HCT116 (cell line): Measurements from ENCODE around the gene NEURL1B. TPM values are rescaled to one million over a fixed set of nuclear protein-coding genes. Genes with fewer than 3 reads are reported as not detected.

Experiments used
- ATAC-seq: fragments of 200-7000 bp; cut with Tn5 transposase; 2 replicates; pipeline ENCODE4 v1.9.1; 2020; ENCODE audit warnings: mild to moderate bottlenecking, moderate library complexity
- BruUV-seq: library from RNA; stranded (reverse); fragments of 400-500 nt; replicated peaks from 2 replicates; lab custom pipeline; 2021; lab: Mats Ljungman, UMichigan
- CTCF ChIA-PET: fragments of 300-600 bp; sonication (Branson Sonifier 250); formaldehyde crosslinking; loops from one replicate; lab custom pipeline; 2021; ENCODE audit warnings: antibody characterized with exemption; lab: Charles Lee
- POLR2A ChIA-PET: fragments of 300-600, 350-600 bp; sonication (Branson Sonifier 250); formaldehyde crosslinking; loops from one replicate; lab custom pipeline; 2021; ENCODE audit warnings: antibody characterized with exemption; lab: Charles Lee
- RAD21 ChIA-PET, 2 experiments: fragments of 300-600 bp; sonication (Branson Sonifier 250); formaldehyde crosslinking; loops; one replicate each; lab custom pipeline; 2023; ENCODE audit warnings: low total read pairs in 2 of 2; ENCODE audit not compliant: uncharacterized antibody in 2 of 2, unreplicated experiment in 2 of 2, low non-redundant PET in 1 of 2; lab: Charles Lee
- DNase-seq: peaks from one replicate; pipeline ENCODE4 v3.0.0-alpha.2; 2010; ENCODE audit warnings: low read depth, low spot score
- H2AFZ ChIP-seq: fragments of 200-600 bp; shearing (Covaris generic), sonication (generic); 2 replicates; pipeline ENCODE4 v1.6.1; 2017; ENCODE audit warnings: low read depth, mixed run types, mixed read lengths, antibody characterized with exemption, low read length; ENCODE audit not compliant: poor library complexity, severe bottlenecking
- H3K27ac ChIP-seq: 2 replicates; pipeline ENCODE4 v1.5.1; 2012; ENCODE audit warnings: low read depth, low read length
- H3K27me3 ChIP-seq: fragments of 200-600 bp; sonication (generic); 2 replicates; pipeline ENCODE4 v1.6.1; 2016; ENCODE audit warnings: mixed run types, low read length, mixed read lengths; ENCODE audit not compliant: insufficient read depth
- H3K36me3 ChIP-seq, 2 experiments: fragments of 200-500 bp in 1 of 2; fragments of 200-600 bp in 1 of 2; sonication (Bioruptor generic) in 1 of 2; sonication (generic) in 1 of 2; 2 replicates each; pipeline versions ENCODE4 v1.5.1 to v1.6.1; 2014 to 2016; ENCODE audit warnings: low read length in 2 of 2, inconsistent platforms in 1 of 2, mixed read lengths in 1 of 2, mixed run types in 1 of 2; ENCODE audit not compliant: insufficient read depth in 2 of 2, control insufficient read depth in 1 of 2
- H3K4me1 ChIP-seq, 2 experiments: fragments of 200-600 bp in 1 of 2; sonication (generic) in 1 of 2; 2 replicates each; pipeline versions ENCODE4 v1.5.1 to v1.6.1; 2012 to 2017; ENCODE audit warnings: low read length in 2 of 2, inconsistent platforms in 1 of 2, mild to moderate bottlenecking in 1 of 2, mixed read lengths in 1 of 2, mixed run types in 1 of 2, moderate library complexity in 1 of 2; ENCODE audit not compliant: insufficient read depth in 2 of 2, control insufficient read depth in 1 of 2
- H3K4me2 ChIP-seq: fragments of 200-600 bp; sonication (generic); 2 replicates; pipeline ENCODE4 v1.6.1; 2017; ENCODE audit warnings: mixed run types, low read length, mixed read lengths
- H3K4me3 ChIP-seq, 2 experiments: fragments of 200-600 bp in 1 of 2; sonication (generic) in 1 of 2; replicated peaks in 1 of 2; 2 replicates each; pipeline ENCODE4 v1.5.1; 2011 to 2016; ENCODE audit warnings: low read length in 2 of 2, control low read depth in 1 of 2, low read depth in 1 of 2, mild to moderate bottlenecking in 1 of 2, mixed read lengths in 1 of 2, mixed run types in 1 of 2
- H3K79me2 ChIP-seq: fragments of 200-600 bp; sonication (generic); 2 replicates; pipeline ENCODE4 v1.6.1; 2017; ENCODE audit warnings: mild to moderate bottlenecking, mixed run types, low read length, moderate library complexity, mixed read lengths; ENCODE audit not compliant: insufficient read depth
- H3K9ac ChIP-seq: fragments of 200-600 bp; sonication (generic); 2 replicates; pipeline ENCODE4 v1.6.1; 2016; ENCODE audit warnings: low read length, mixed read lengths
- H3K9me2 ChIP-seq: fragments of 200-600 bp; sonication (generic), shearing (Covaris generic); 2 replicates; pipeline ENCODE4 v1.6.1; 2017; ENCODE audit warnings: mixed run types, mild to moderate bottlenecking, moderate library complexity; ENCODE audit not compliant: insufficient read depth
- H3K9me3 ChIP-seq, 2 experiments: fragments of 200-500 bp in 1 of 2; fragments of 200-600 bp in 1 of 2; sonication (Bioruptor generic) in 1 of 2; sonication (generic) in 1 of 2; 2 replicates each; pipeline ENCODE4 v1.6.1; 2014 to 2017; ENCODE audit warnings: low read length in 2 of 2, mixed read lengths in 2 of 2, inconsistent platforms in 1 of 2, low read depth in 1 of 2, mild to moderate bottlenecking in 1 of 2, mixed run types in 1 of 2, moderate library complexity in 1 of 2; ENCODE audit not compliant: control insufficient read depth in 1 of 2, insufficient read depth in 1 of 2
- H4K20me1 ChIP-seq: fragments of 200-600 bp; sonication (generic), shearing (Covaris generic); 2 replicates; pipeline ENCODE4 v1.6.1; 2017; ENCODE audit warnings: mixed run types, mild to moderate bottlenecking, moderate library complexity; ENCODE audit not compliant: insufficient read depth
- CEBPB ChIP-seq: IDR thresholded peaks from 2 replicates; pipeline ENCODE4 v1.6.1; 2012; ENCODE audit warnings: low read depth
- ELF1 ChIP-seq: IDR thresholded peaks from 2 replicates; pipeline ENCODE4 v1.6.1; 2012; ENCODE audit warnings: low read depth, borderline replicate concordance
- EZH2 ChIP-seq: fragments of 200-600 bp; sonication (generic); IDR thresholded peaks from 2 replicates; pipeline ENCODE4 v1.6.1; 2017; ENCODE audit warnings: antibody characterized with exemption, mixed run types
- EZH2phosphoT487 ChIP-seq: fragments of 200-600 bp; IDR thresholded peaks from 2 replicates; pipeline ENCODE4 v1.6.1; 2018; ENCODE audit warnings: antibody characterized with exemption, borderline replicate concordance
- FOSL1 ChIP-seq: IDR thresholded peaks from 2 replicates; pipeline ENCODE4 v1.6.1; 2012; ENCODE audit warnings: low read depth
- JUND ChIP-seq: IDR thresholded peaks from 2 replicates; pipeline ENCODE4 v1.6.1; 2012
- MAX ChIP-seq: IDR thresholded peaks from 2 replicates; pipeline ENCODE4 v1.6.1; 2012
- POLR2A ChIP-seq: IDR thresholded peaks from 2 replicates; pipeline ENCODE4 v1.7.0; 2011; ENCODE audit warnings: borderline replicate concordance; ENCODE audit not compliant: insufficient read depth, insufficient read length; ENCODE audit errors: extremely low read depth
- POLR2AphosphoS5 ChIP-seq: IDR thresholded peaks from 2 replicates; pipeline ENCODE4 v1.6.1; 2011; ENCODE audit warnings: mild to moderate bottlenecking, low read depth, low read length, moderate library complexity
- RAD21 ChIP-seq: IDR thresholded peaks from 2 replicates; pipeline ENCODE4 v1.6.1; 2012; ENCODE audit warnings: low read depth, mild to moderate bottlenecking
- SIN3A ChIP-seq: IDR thresholded peaks from 2 replicates; pipeline ENCODE4 v1.6.1; 2012; ENCODE audit warnings: low read depth
- SP1 ChIP-seq: IDR thresholded peaks from 2 replicates; pipeline ENCODE4 v1.6.1; 2012; ENCODE audit warnings: low read depth
- SRF ChIP-seq: IDR thresholded peaks from 2 replicates; pipeline ENCODE4 v1.6.1; 2012; ENCODE audit warnings: low read depth
- TCF7L2 ChIP-seq: IDR thresholded peaks from 2 replicates; pipeline ENCODE4 v1.7.0; 2011; ENCODE audit warnings: borderline replicate concordance, inconsistent platforms; ENCODE audit not compliant: insufficient read depth, insufficient read length; ENCODE audit errors: extremely low read depth
- YY1 ChIP-seq: IDR thresholded peaks from 2 replicates; pipeline ENCODE4 v1.6.1; 2011; ENCODE audit warnings: low read length, low read depth, moderate library complexity, mild to moderate bottlenecking; ENCODE audit not compliant: insufficient replicate concordance; ENCODE audit errors: extremely low read depth
- ZFX ChIP-seq: fragments of 450-650 bp; IDR thresholded peaks from 2 replicates; pipeline ENCODE4 v1.6.1; 2017
- ZNF274 ChIP-seq: fragments of 200-500 bp; sonication (Bioruptor generic); IDR thresholded peaks from 2 replicates; pipeline ENCODE4 v1.6.1; 2014; ENCODE audit warnings: mild to moderate bottlenecking, low read depth, low read length, inconsistent platforms
- intact Hi-C: fragments of 100-400 bp; cut with micrococcal nuclease; formaldehyde crosslinking; loops from 2 replicates; pipeline ENCODE4 v1.10.0; 2022
- total RNA-seq: library from RNA; stranded (reverse); gene quantifications from one replicate; pipeline ENCODE4 v1.2.1, GENCODE V29; 2021; ENCODE audit not compliant: unreplicated experiment
- TF ChIP-seq, protein P1 (sequence below): IDR thresholded peaks from 2 replicates; pipeline ENCODE4 v1.6.1; 2011; ENCODE audit warnings: mild to moderate bottlenecking, low read length, moderate library complexity; ENCODE audit not compliant: insufficient replicate concordance; ENCODE audit errors: extremely low read depth
- TF ChIP-seq, protein P2 (sequence below): IDR thresholded peaks from 2 replicates; pipeline ENCODE4 v1.6.1; 2012; ENCODE audit warnings: low read depth
- TF ChIP-seq, protein P3 (sequence below), 3 experiments: fragments of 200-600 bp in 1 of 3; sonication (generic) in 1 of 3; IDR thresholded peaks in 2 of 3; conservative IDR thresholded peaks in 1 of 3; 2 replicates each; pipeline ENCODE4 v1.5.1; 2012 to 2017; ENCODE audit warnings: low read depth in 2 of 3, low read length in 2 of 3, antibody characterized with exemption in 1 of 3, borderline replicate concordance in 1 of 3, control low read depth in 1 of 3, mild to moderate bottlenecking in 1 of 3, mixed read lengths in 1 of 3, mixed run types in 1 of 3, moderate library complexity in 1 of 3; ENCODE audit not compliant: insufficient read depth in 1 of 3

The NEURL1B gene
- total RNA-seq, 1 experiment from 2014 or later: 5.8 TPM

GRCh38 chr5:172694541-172694940, 53.5 kb downstream of the NEURL1B start:
- no peaks in the 10 kb centered on the region for H3K9me3 ChIP-seq
- ChIA-PET RAD21 (no interaction called here), POLR2A (no interaction called here), CTCF (interaction anchor here (0.8 kb wide), 1 partner anchor 13 kb away, joined by 3 read pairs; no protein-coding TSS in a partner anchor)
- H3K9me2 ChIP-seq: no peaks in the 10 kb centered on the region
- ATAC-seq: no peak
- no peaks in the 10 kb centered on the region for H3K27me3 ChIP-seq
- DNase-seq: no peak
- H3K27ac ChIP-seq: no peak overlapping the region
- TF ChIP-seq YY1: no peak
- TF ChIP-seq, protein P1, sequence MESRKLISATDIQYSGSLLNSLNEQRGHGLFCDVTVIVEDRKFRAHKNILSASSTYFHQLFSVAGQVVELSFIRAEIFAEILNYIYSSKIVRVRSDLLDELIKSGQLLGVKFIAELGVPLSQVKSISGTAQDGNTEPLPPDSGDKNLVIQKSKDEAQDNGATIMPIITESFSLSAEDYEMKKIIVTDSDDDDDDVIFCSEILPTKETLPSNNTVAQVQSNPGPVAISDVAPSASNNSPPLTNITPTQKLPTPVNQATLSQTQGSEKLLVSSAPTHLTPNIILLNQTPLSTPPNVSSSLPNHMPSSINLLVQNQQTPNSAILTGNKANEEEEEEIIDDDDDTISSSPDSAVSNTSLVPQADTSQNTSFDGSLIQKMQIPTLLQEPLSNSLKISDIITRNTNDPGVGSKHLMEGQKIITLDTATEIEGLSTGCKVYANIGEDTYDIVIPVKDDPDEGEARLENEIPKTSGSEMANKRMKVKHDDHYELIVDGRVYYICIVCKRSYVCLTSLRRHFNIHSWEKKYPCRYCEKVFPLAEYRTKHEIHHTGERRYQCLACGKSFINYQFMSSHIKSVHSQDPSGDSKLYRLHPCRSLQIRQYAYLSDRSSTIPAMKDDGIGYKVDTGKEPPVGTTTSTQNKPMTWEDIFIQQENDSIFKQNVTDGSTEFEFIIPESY: no peak
- TF ChIP-seq SIN3A: no peak
- TF ChIP-seq ZFX: no peak
- TF ChIP-seq, protein P2, sequence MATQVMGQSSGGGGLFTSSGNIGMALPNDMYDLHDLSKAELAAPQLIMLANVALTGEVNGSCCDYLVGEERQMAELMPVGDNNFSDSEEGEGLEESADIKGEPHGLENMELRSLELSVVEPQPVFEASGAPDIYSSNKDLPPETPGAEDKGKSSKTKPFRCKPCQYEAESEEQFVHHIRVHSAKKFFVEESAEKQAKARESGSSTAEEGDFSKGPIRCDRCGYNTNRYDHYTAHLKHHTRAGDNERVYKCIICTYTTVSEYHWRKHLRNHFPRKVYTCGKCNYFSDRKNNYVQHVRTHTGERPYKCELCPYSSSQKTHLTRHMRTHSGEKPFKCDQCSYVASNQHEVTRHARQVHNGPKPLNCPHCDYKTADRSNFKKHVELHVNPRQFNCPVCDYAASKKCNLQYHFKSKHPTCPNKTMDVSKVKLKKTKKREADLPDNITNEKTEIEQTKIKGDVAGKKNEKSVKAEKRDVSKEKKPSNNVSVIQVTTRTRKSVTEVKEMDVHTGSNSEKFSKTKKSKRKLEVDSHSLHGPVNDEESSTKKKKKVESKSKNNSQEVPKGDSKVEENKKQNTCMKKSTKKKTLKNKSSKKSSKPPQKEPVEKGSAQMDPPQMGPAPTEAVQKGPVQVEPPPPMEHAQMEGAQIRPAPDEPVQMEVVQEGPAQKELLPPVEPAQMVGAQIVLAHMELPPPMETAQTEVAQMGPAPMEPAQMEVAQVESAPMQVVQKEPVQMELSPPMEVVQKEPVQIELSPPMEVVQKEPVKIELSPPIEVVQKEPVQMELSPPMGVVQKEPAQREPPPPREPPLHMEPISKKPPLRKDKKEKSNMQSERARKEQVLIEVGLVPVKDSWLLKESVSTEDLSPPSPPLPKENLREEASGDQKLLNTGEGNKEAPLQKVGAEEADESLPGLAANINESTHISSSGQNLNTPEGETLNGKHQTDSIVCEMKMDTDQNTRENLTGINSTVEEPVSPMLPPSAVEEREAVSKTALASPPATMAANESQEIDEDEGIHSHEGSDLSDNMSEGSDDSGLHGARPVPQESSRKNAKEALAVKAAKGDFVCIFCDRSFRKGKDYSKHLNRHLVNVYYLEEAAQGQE: no peak
- no peak for TF ChIP-seq CEBPB
- TF ChIP-seq ELF1: no peak
- no peak for TF ChIP-seq POLR2A
- TF ChIP-seq POLR2AphosphoS5: no peak
- no peak for TF ChIP-seq MAX
- TF ChIP-seq FOSL1: no peak
- TF ChIP-seq JUND: no peak
- TF ChIP-seq, protein P3, sequence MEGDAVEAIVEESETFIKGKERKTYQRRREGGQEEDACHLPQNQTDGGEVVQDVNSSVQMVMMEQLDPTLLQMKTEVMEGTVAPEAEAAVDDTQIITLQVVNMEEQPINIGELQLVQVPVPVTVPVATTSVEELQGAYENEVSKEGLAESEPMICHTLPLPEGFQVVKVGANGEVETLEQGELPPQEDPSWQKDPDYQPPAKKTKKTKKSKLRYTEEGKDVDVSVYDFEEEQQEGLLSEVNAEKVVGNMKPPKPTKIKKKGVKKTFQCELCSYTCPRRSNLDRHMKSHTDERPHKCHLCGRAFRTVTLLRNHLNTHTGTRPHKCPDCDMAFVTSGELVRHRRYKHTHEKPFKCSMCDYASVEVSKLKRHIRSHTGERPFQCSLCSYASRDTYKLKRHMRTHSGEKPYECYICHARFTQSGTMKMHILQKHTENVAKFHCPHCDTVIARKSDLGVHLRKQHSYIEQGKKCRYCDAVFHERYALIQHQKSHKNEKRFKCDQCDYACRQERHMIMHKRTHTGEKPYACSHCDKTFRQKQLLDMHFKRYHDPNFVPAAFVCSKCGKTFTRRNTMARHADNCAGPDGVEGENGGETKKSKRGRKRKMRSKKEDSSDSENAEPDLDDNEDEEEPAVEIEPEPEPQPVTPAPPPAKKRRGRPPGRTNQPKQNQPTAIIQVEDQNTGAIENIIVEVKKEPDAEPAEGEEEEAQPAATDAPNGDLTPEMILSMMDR (IDR thresholded peaks at IDR 0.05 in 2 of 3, conservative IDR thresholded peaks at IDR 0.05 in 1 of 3; ENCODE audit: borderline replicate concordance in 1 of 3, insufficient read depth in 1 of 3, low read depth in 2 of 3, low read length in 2 of 3): no peak
- no peak for TF ChIP-seq TCF7L2
- TF ChIP-seq RAD21: no peak
- no peak for TF ChIP-seq ZNF274
- TF ChIP-seq EZH2phosphoT487: no peak
- TF ChIP-seq SRF: no peak
- no peak for TF ChIP-seq EZH2
- TF ChIP-seq SP1: no peak
- no peaks in the 10 kb centered on the region for H3K36me3 ChIP-seq
- no peak overlapping the region for H3K9ac ChIP-seq
- no peaks in the 10 kb centered on the region; the same call in 1 of the 2 replicates for H4K20me1 ChIP-seq
- no peak overlapping the region for H2AFZ ChIP-seq
- peaks cover 0 to 10% of the 10 kb centered on the region in 2 experiments; a peak in 3 of 4 replicates for H3K4me1 ChIP-seq
- no TSS peak for BruUV-seq
- H3K4me3 ChIP-seq: no peak overlapping the region
- H3K4me2 ChIP-seq: no peak overlapping the region
- intact Hi-C loops: loop anchor here (10.0 kb wide), 1 partner anchor 780 kb away; no protein-coding TSS in a partner anchor
- H3K79me2 ChIP-seq: no peaks in the 10 kb centered on the region
